Heart right ventricle (tissue), 16 donors: Measurements from ENCODE around the gene TSC22D1. TPM values are rescaled to one million over a fixed set of nuclear protein-coding genes. Genes with fewer than 3 reads are reported as not detected.
"Not testable (repeated sequence)": the region's sequence is repeated elsewhere in the genome, so short reads cannot be mapped to it uniquely, and the experiment has no call there.

Experiments used
- ATAC-seq, 8 donors: fragments of 200-7000 bp; cut with Tn5 transposase; one replicate each; pipeline ENCODE4 v1.9.1; 2020; ENCODE audit warnings: mild to moderate bottlenecking in 8 of 8, moderate library complexity in 8 of 8, moderate number of reproducible peaks in 1 of 8
- DNase-seq, 2 donors: peaks; one replicate each; pipeline ENCODE4 v3.0.0-alpha.2; 2020
- H3K27ac ChIP-seq, 10 donors: fragments of 200-600 bp; sonication (generic) in 2 of 10; one replicate each; pipeline versions ENCODE4 v1.5.0 to v1.8.0; 2020 to 2022; ENCODE audit warnings: mild to moderate bottlenecking in 3 of 10
- H3K27me3 ChIP-seq, 7 donors: fragments of 200-600 bp; one replicate each; pipeline ENCODE4 v1.8.0; 2021 to 2022; ENCODE audit warnings: mild to moderate bottlenecking in 2 of 7
- H3K36me3 ChIP-seq, 9 donors: fragments of 200-600 bp; sonication (generic) in 1 of 9; one replicate each; pipeline versions ENCODE4 v1.5.0 to v1.8.0; 2020 to 2022; ENCODE audit warnings: mild to moderate bottlenecking in 2 of 9
- H3K4me1 ChIP-seq, 9 donors: fragments of 200-600 bp; sonication (generic) in 1 of 9; one replicate each; pipeline versions ENCODE4 v1.5.0 to v1.8.0; 2020 to 2022; ENCODE audit warnings: mild to moderate bottlenecking in 4 of 9
- H3K4me3 ChIP-seq, 10 donors: fragments of 200-600 bp; sonication (generic) in 2 of 10; one replicate each; pipeline versions ENCODE4 v1.5.0 to v1.8.0; 2020 to 2022; ENCODE audit warnings: mild to moderate bottlenecking in 7 of 10, moderate library complexity in 2 of 10
- H3K9me3 ChIP-seq, 11 donors: fragments of 200-600 bp in 10 of 11; sonication (generic) in 2 of 11; one replicate each; pipeline versions ENCODE4 v1.5.0 to v1.8.0; 2013 to 2022; ENCODE audit warnings: mild to moderate bottlenecking in 2 of 11, control low read depth in 1 of 11, moderate library complexity in 1 of 11
- WGBS, 2 donors: extraction: QIAGEN DNeasy Blood & Tissue Kit; methylation state at CpG; one replicate each; pipeline ENCODE4 v1.1.7; 2013; ENCODE audit warnings: inconsistent platforms in 1 of 2; 5-methylcytosine and 5-hydroxymethylcytosine counted together
- intact Hi-C, 10 donors: fragments of 100-400 bp; cut with DNase I; formaldehyde crosslinking; loops; one replicate each; pipeline versions ENCODE4 v1.11.1 to v1.14.2; 2022
- polyA plus RNA-seq, 2 donors: library from polyadenylated mRNA; stranded (reverse); fragments of 200-250 nt; gene quantifications; one replicate each; pipeline ENCODE4 v1.2.3, GENCODE V29; 2013
- total RNA-seq, 10 donors: library from RNA; stranded (reverse); fragmentation: NEBNext Ultra II Directional in 3 of 10; extraction: Animal tissue kit (Norgen Biotek cat#: 25700) in 3 of 10; gene quantifications; one replicate each; pipeline versions ENCODE4 v1.2.1 to v1.2.4, GENCODE V29; 2021 to 2023
- TF ChIP-seq, protein P1 (sequence below), 9 donors: fragments of 200-600 bp; sonication (generic) in 2 of 9; IDR thresholded peaks; one replicate each; pipeline versions ENCODE4 v1.5.0 to v1.8.0; 2021 to 2022; ENCODE audit warnings: antibody characterized with exemption in 9 of 9, mild to moderate bottlenecking in 5 of 9, moderate library complexity in 1 of 9
- donor health status: Arrhythmogenic right ventricular cardiomyopathy.
- donor health status: ischemic (EF 13 %, LVEDD 7.1; RV severe dilation, severe dysfunction).
- donor health status: healthy with polysubstance abuse.
- donor health status: DM: no; HTN: yes; CAD: no.
- donor health status: DM: no; HTN: no; CAD: no.
- donor health status: ischemic (EF 25% LVEDD 6.9; RV normal size, moderate dysfunction).
- donor health status: ischemic (EF 25% LVEDD 5.7; RV mildly dilated, moderate dysfunction).
- donor health status: healthy.
- donor health status: DM: yes; HTN: yes; CAD: no.
- donor health status: Ischemic cardiomyopathy.
- donor health status: ischemic (EF 35%, LVEDD 5.7; RV mildly dilated, moderate dysfunction).
- donor health status: nonischemic (EF 11% LVEDD 7.7; RV severe dilation, severe dysfunction).
- donor health status: DM: yes; HTN: yes; CAD: no.
- donor health status: PGD.
- donor health status: ischemic (EF 29% LVEDD 5.4; RV normal size, mild dysfunction).
- donor health status: nonischemic (EF 23%, LVEDD 6.1; RV moderate dilation, normal function).

The TSC22D1 gene
- total and polyA plus RNA-seq, 12 donors = 48.5 to 200 (median 113) TPM

DNA sequence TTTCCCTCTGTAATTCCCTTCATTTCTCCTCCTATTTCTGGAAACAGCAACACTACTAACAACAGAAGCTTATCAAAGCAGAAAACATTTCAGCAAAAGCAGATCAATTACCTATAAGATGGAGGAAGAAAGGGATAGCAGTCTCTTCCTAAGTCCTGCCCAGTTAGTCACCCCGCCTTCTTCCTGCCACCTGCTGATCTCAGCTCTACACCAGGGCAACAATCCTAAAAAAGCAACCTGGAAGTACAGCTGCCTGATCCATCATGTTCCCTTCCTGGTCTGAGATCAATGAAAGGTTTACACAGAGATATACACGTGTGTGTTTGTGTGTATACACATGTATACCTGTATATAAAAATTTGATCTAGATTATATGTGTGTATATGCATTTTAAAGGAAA is 59.4 kb downstream of the TSC22D1 start:
- intact Hi-C loops = no loop called here
- DNase-seq (no peak), ATAC-seq (no peak)
- TF ChIP-seq, protein P1, sequence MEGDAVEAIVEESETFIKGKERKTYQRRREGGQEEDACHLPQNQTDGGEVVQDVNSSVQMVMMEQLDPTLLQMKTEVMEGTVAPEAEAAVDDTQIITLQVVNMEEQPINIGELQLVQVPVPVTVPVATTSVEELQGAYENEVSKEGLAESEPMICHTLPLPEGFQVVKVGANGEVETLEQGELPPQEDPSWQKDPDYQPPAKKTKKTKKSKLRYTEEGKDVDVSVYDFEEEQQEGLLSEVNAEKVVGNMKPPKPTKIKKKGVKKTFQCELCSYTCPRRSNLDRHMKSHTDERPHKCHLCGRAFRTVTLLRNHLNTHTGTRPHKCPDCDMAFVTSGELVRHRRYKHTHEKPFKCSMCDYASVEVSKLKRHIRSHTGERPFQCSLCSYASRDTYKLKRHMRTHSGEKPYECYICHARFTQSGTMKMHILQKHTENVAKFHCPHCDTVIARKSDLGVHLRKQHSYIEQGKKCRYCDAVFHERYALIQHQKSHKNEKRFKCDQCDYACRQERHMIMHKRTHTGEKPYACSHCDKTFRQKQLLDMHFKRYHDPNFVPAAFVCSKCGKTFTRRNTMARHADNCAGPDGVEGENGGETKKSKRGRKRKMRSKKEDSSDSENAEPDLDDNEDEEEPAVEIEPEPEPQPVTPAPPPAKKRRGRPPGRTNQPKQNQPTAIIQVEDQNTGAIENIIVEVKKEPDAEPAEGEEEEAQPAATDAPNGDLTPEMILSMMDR (IDR thresholded peaks at IDR 0.05) = no peak
- Histone ChIP-seq H3K27ac (no peak overlapping the region), H3K36me3 (peaks cover 0 to 19% (median 0%) of the 10 kb centered on the region in 9 donors), H3K27me3 (no peaks in the 10 kb centered on the region), H3K4me3 (no peak overlapping the region), H3K4me1 (peaks cover 0 to 8% (median 0%) of the 10 kb centered on the region in 9 donors), H3K9me3 (no peaks in the 10 kb centered on the region)
- 69 to 72% methylated on average over 2 of the region's 2 CpGs for WGBS, 2 donors

DNA sequence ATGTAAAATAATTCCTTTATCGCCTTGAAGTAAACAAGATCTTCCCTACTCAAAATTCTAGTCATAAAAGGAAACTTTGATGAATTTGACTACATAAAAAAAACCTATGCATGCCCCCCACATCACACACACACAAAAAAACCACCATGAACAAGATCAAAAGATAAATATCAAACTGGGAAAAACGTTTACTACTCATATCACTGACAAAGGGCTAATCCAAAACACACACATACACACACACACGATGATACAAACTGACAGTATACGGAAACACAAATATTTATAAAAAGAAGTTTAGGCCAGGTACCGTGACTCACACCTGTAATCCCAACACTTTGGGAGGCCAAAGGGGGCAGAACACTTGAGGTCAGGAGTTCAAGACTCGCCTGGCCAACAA is 61.9 kb downstream of the TSC22D1 start:
- Histone ChIP-seq H3K9me3 (no peaks in the 10 kb centered on the region), H3K27me3 (no peaks in the 10 kb centered on the region), H3K4me3 (no peak overlapping the region), H3K27ac (no peak overlapping the region), H3K36me3 (peaks cover 0 to 19% (median 0%) of the 10 kb centered on the region in 9 donors), H3K4me1 (peaks cover 0 to 4% (median 0%) of the 10 kb centered on the region in 9 donors)
- TF ChIP-seq, protein P1 (IDR thresholded peaks at IDR 0.05) = no peak
- WGBS, 2 donors = 73 to 93% methylated on average over 6 of the region's 6 CpGs
- intact Hi-C loops = no loop called here
- no peak for ATAC-seq
- no peak for DNase-seq

DNA sequence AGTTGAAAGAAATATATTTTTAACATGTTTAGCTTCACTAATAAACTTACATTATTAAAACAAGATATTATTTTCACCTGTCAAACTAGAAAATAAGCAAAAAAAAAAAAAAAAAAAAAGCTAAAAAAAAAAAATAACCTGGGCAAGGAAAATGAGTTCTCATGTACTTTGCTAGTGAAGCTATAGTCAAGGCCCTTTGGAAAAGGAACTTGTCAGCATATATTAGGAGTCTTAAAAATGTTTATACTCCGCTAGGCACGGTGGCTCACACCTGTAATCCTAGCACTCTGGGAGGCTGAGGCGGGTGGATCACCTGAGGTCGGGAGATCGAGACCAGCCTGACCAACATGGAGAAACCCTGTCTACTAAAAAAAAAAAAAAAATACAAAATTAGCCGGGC is 66.3 kb downstream of the TSC22D1 start:
- DNase-seq, ATAC-seq, H3K4me1 ChIP-seq, H3K27me3 ChIP-seq, H3K9me3 ChIP-seq, H3K27ac ChIP-seq, H3K4me3 ChIP-seq, intact Hi-C loops: not testable (repeated sequence)
- 99% methylated on average over 6 of the region's 6 CpGs for WGBS, 2 donors
- peaks cover 0 to 18% (median 0%) of the 10 kb centered on the region in 9 donors for H3K36me3 ChIP-seq

DNA sequence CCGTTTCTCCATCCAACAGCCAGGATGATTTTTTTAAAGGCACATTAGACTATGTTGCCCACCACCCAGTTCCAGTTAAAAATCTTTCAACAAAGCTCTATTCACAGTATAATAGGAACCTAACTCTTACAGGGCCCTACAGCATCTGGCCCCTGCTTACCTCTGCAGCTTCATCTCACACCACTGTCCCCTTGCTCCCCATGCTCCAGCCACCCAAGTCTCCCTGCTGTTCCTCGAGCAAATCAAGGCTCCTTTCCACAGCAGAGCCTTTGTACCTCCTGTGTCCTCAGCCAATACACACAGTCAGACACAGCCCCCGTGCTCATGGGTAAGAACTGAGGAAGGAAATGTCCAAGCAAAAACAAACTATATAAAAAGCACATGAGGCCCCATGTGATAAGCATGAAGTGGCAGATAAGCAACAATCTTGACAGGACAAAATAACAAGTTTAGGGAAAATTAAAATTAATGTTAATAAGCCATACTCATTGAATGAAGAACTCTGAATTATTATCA is 67.5 kb downstream of the TSC22D1 start:
- Histone ChIP-seq H3K4me3 (no peak overlapping the region), H3K36me3 (peaks cover 0 to 6% (median 0%) of the 10 kb centered on the region in 9 donors), H3K27ac (no peak overlapping the region), H3K4me1 (peaks cover 0 to 6% (median 0%) of the 10 kb centered on the region in 9 donors), H3K9me3 (no peaks in the 10 kb centered on the region), H3K27me3 (no peaks in the 10 kb centered on the region)
- WGBS, 2 donors = 43 to 64% methylated on average over 3 of the region's 3 CpGs
- no peak for ATAC-seq
- TF ChIP-seq, protein P1 (IDR thresholded peaks at IDR 0.05) = no peak
- no peak for DNase-seq
- intact Hi-C loops = no loop called here

DNA sequence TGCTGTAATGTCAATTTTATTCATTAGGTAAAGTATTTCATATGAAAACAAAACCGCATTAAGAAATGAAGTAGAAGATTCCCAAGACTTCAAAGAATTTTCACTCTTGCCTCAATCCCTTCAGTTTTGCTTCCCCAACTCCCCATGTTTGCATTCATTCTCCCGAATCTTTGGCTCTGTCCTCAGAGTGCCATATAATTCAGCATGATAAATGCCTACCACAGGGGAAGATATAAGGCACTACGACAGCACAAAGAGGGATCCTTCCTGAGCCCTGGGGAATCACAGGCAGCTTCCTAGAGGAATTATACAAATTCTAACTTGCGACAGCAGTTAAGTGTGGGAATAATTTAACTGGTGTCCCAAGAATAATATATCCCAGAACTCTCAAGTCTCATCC is 68.5 kb downstream of the TSC22D1 start:
- Histone ChIP-seq H3K9me3 (no peaks in the 10 kb centered on the region), H3K27me3 (no peaks in the 10 kb centered on the region), H3K27ac (no peak overlapping the region), H3K4me3 (no peak overlapping the region), H3K4me1 (peaks cover 0 to 6% (median 0%) of the 10 kb centered on the region in 9 donors), H3K36me3 (peaks cover 0 to 5% (median 0%) of the 10 kb centered on the region in 9 donors)
- TF ChIP-seq, protein P1 (IDR thresholded peaks at IDR 0.05) = no peak
- no peak for ATAC-seq
- intact Hi-C loops = no loop called here
- WGBS, 2 donors = 88 to 92% methylated on average over 4 of the region's 4 CpGs
- DNase-seq = no peak
